Upper lobe of right lung (tissue), 1 donor: ENCODE data around the gene GTF2A1. TPM values are rescaled to one million over a fixed set of nuclear protein-coding genes. Genes with fewer than 3 reads are reported as not detected.
"Not testable (repeated sequence)": the region's sequence is repeated elsewhere in the genome, so short reads cannot be mapped to it uniquely, and the experiment has no call there.

ENCODE experiments used
- ATAC-seq: fragments of 200-7000 bp; cut with Tn5 transposase; one replicate; pipeline ENCODE4 v1.9.1; 2020; ENCODE audit warnings: mild to moderate bottlenecking, moderate library complexity
- DNase-seq: peaks from one replicate; pipeline ENCODE4 v3.0.0-alpha.2; 2020
- H3K27ac ChIP-seq: fragments of 200-600 bp; one replicate; pipeline ENCODE4 v1.8.0; 2022
- H3K27me3 ChIP-seq: fragments of 200-600 bp; one replicate; pipeline ENCODE4 v1.8.0; 2022; ENCODE audit warnings: mild to moderate bottlenecking
- H3K36me3 ChIP-seq: fragments of 200-600 bp; one replicate; pipeline ENCODE4 v1.8.0; 2022
- H3K4me1 ChIP-seq: fragments of 200-600 bp; one replicate; pipeline ENCODE4 v1.8.0; 2022
- H3K4me3 ChIP-seq: fragments of 200-600 bp; one replicate; pipeline ENCODE4 v1.8.0; 2022; ENCODE audit warnings: mild to moderate bottlenecking
- H3K9me3 ChIP-seq: fragments of 200-600 bp; one replicate; pipeline ENCODE4 v1.8.0; 2022
- CTCF ChIP-seq: fragments of 200-600 bp; IDR thresholded peaks from one replicate; pipeline ENCODE4 v1.8.0; 2022; ENCODE audit warnings: antibody characterized with exemption
- intact Hi-C: fragments of 100-400 bp; cut with DNase I; formaldehyde crosslinking; loops from one replicate; pipeline ENCODE4 v1.11.0; 2022
- total RNA-seq: library from RNA; stranded (reverse); fragmentation: NEBNext Ultra II Directional; extraction: Animal tissue kit (Norgen Biotek cat#: 25700); gene quantifications from one replicate; pipeline ENCODE4 v1.2.1, GENCODE V29; 2021
- donor health status: DM: no; HTN: yes; CAD: no; lungs with severe emphysema.

Gene GTF2A1
- total RNA-seq, 1 donor from 2014 or later = 24.0 TPM

- DNase-seq = no peak
- H3K4me3 ChIP-seq = no peak overlapping the region
These were observed 15.4 kb upstream of the GTF2A1 start for GRCh38 chr14:81236138-81236537.

GRCh38 chr14:81235096-81235495 is 14.3 kb upstream of the GTF2A1 start:
- Histone ChIP-seq H3K27me3 (no peaks in the 10 kb centered on the region), H3K4me1 (no peaks in the 10 kb centered on the region), H3K27ac (no peak overlapping the region), H3K36me3 (no peaks in the 10 kb centered on the region), H3K9me3 (no peaks in the 10 kb centered on the region), H3K4me3 (no peak overlapping the region)
- DNase-seq = no peak
- no peak for TF ChIP-seq CTCF
- intact Hi-C loops = no loop called here
- ATAC-seq = peak; percentile 59

More at GRCh38 chr14:81236138-81236537, 15.4 kb upstream of the GTF2A1 start:
- no peaks in the 10 kb centered on the region for H3K4me1 ChIP-seq
- H3K36me3 ChIP-seq = no peaks in the 10 kb centered on the region
- no peak overlapping the region for H3K27ac ChIP-seq
- TF ChIP-seq CTCF = no peak
- H3K9me3 ChIP-seq = no peaks in the 10 kb centered on the region
- peak; percentile 25 for ATAC-seq
- no peaks in the 10 kb centered on the region for H3K27me3 ChIP-seq
- intact Hi-C loops = no loop called here

- DNase-seq = no peak
- Histone ChIP-seq H3K27me3 (no peaks in the 10 kb centered on the region), H3K4me3 (no peak overlapping the region), H3K36me3 (no peaks in the 10 kb centered on the region), H3K9me3 (no peaks in the 10 kb centered on the region), H3K4me1 (no peaks in the 10 kb centered on the region), H3K27ac (no peak overlapping the region)
- no peak for TF ChIP-seq CTCF
- no peak for ATAC-seq
- intact Hi-C loops = no loop called here
These were observed 13.5 kb upstream of the GTF2A1 start for GRCh38 chr14:81234278-81234677.

- ATAC-seq (no peak), DNase-seq (no peak)
- intact Hi-C loops = no loop called here
- TF ChIP-seq CTCF = no peak
- Histone ChIP-seq H3K36me3 (no peaks in the 10 kb centered on the region), H3K4me3 (no peak overlapping the region), H3K9me3 (no peaks in the 10 kb centered on the region), H3K27me3 (no peaks in the 10 kb centered on the region), H3K27ac (no peak overlapping the region), H3K4me1 (no peaks in the 10 kb centered on the region)
These were observed 12.9 kb upstream of the GTF2A1 start for GRCh38 chr14:81233615-81234014.

GRCh38 chr14:81231540-81231939 is 10.8 kb upstream of the GTF2A1 start:
- H3K36me3 ChIP-seq = no peaks in the 10 kb centered on the region
- H3K9me3 ChIP-seq = no peaks in the 10 kb centered on the region
- ATAC-seq = no peak
- H3K27me3 ChIP-seq = no peaks in the 10 kb centered on the region
- no peak for TF ChIP-seq CTCF
- no peaks in the 10 kb centered on the region for H3K4me1 ChIP-seq
- no peak overlapping the region for H3K27ac ChIP-seq
- no peak for DNase-seq
- intact Hi-C loops = no loop called here
- no peak overlapping the region for H3K4me3 ChIP-seq

- Histone ChIP-seq H3K4me1 (peaks cover 7% of the 10 kb centered on the region), H3K36me3 (no peaks in the 10 kb centered on the region), H3K4me3 (no peak overlapping the region), H3K27me3 (no peaks in the 10 kb centered on the region), H3K9me3 (no peaks in the 10 kb centered on the region), H3K27ac (no peak overlapping the region)
- ATAC-seq (no peak), DNase-seq (no peak)
- TF ChIP-seq CTCF = no peak
- intact Hi-C loops = no loop called here
These were observed 3.5 kb upstream of the GTF2A1 start for GRCh38 chr14:81224222-81224621.

GRCh38 chr14:81223788-81224187 is 3.0 kb upstream of the GTF2A1 start:
- intact Hi-C loops, H3K4me1 ChIP-seq, H3K36me3 ChIP-seq, H3K27me3 ChIP-seq, H3K9me3 ChIP-seq, DNase-seq, ATAC-seq, H3K4me3 ChIP-seq, H3K27ac ChIP-seq: not testable (repeated sequence)
